ENCODE data around the gene SLC25A13. TPM values are rescaled to one million over a fixed set of nuclear protein-coding genes. Genes with fewer than 3 reads are reported as not detected.

Gene SLC25A13
- total and polyA plus RNA-seq, 12 donors, result 10.8 to 55.1 (median 33.9) TPM

- Histone ChIP-seq H3K27ac (no peak overlapping the region), H3K4me1 (replicated peaks in 1 of 2) (no peaks in the 10 kb centered on the region), H3K9me3 (replicated peaks in 1 of 3) (no peaks in the 10 kb centered on the region), H3K4me3 (no peak overlapping the region), H3K36me3 (replicated peaks in 1 of 2) (no peaks in the 10 kb centered on the region), H3K27me3 (no peaks in the 10 kb centered on the region)
- 95 to 99% (median 97%) methylated on average over 4 to 5 of the region's 5 CpGs for WGBS, 4 donors
- DNase-seq, result no peak
- intact Hi-C loops (cut with DNase I), result no loop called here
- no peak for TF ChIP-seq POLR2A (IDR thresholded peaks at IDR 0.05)
- TF ChIP-seq, protein P1, sequence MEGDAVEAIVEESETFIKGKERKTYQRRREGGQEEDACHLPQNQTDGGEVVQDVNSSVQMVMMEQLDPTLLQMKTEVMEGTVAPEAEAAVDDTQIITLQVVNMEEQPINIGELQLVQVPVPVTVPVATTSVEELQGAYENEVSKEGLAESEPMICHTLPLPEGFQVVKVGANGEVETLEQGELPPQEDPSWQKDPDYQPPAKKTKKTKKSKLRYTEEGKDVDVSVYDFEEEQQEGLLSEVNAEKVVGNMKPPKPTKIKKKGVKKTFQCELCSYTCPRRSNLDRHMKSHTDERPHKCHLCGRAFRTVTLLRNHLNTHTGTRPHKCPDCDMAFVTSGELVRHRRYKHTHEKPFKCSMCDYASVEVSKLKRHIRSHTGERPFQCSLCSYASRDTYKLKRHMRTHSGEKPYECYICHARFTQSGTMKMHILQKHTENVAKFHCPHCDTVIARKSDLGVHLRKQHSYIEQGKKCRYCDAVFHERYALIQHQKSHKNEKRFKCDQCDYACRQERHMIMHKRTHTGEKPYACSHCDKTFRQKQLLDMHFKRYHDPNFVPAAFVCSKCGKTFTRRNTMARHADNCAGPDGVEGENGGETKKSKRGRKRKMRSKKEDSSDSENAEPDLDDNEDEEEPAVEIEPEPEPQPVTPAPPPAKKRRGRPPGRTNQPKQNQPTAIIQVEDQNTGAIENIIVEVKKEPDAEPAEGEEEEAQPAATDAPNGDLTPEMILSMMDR (IDR thresholded peaks at IDR 0.05), result no peak
Measured at GRCh38 chr7:96136600-96137239, 185.2 kb downstream of the SLC25A13 start.

GRCh38 chr7:96135241-96135640 is 186.7 kb downstream of the SLC25A13 start:
- H3K36me3 ChIP-seq (replicated peaks in 1 of 2), result no peaks in the 10 kb centered on the region
- intact Hi-C loops (cut with DNase I), result no loop called here
- DNase-seq, result no peak
- no peaks in the 10 kb centered on the region for H3K9me3 ChIP-seq (replicated peaks in 1 of 3)
- WGBS, 4 donors, result 88 to 100% (median 97%) methylated on average over 2 of the region's 2 CpGs
- no peaks in the 10 kb centered on the region for H3K27me3 ChIP-seq
- TF ChIP-seq POLR2A (IDR thresholded peaks at IDR 0.05), result no peak
- TF ChIP-seq, protein P1 (IDR thresholded peaks at IDR 0.05), result no peak
- no peak overlapping the region for H3K27ac ChIP-seq
- no peak overlapping the region for H3K4me3 ChIP-seq
- no peaks in the 10 kb centered on the region for H3K4me1 ChIP-seq (replicated peaks in 1 of 2)

GRCh38 chr7:96131525-96131924 is 190.4 kb downstream of the SLC25A13 start:
- no peak overlapping the region for H3K4me3 ChIP-seq
- H3K9me3 ChIP-seq (replicated peaks in 1 of 3), result no peaks in the 10 kb centered on the region
- no peaks in the 10 kb centered on the region for H3K27me3 ChIP-seq
- WGBS, 4 donors, result 95 to 99% (median 98%) methylated on average over 3 of the region's 3 CpGs
- DNase-seq, result no peak
- H3K27ac ChIP-seq, result no peak overlapping the region
- intact Hi-C loops (cut with DNase I), result no loop called here
- no peaks in the 10 kb centered on the region for H3K36me3 ChIP-seq (replicated peaks in 1 of 2)
- no peaks in the 10 kb centered on the region for H3K4me1 ChIP-seq (replicated peaks in 1 of 2)
- TF ChIP-seq POLR2A (IDR thresholded peaks at IDR 0.05), result no peak
- TF ChIP-seq, protein P1 (IDR thresholded peaks at IDR 0.05), result no peak

DNA sequence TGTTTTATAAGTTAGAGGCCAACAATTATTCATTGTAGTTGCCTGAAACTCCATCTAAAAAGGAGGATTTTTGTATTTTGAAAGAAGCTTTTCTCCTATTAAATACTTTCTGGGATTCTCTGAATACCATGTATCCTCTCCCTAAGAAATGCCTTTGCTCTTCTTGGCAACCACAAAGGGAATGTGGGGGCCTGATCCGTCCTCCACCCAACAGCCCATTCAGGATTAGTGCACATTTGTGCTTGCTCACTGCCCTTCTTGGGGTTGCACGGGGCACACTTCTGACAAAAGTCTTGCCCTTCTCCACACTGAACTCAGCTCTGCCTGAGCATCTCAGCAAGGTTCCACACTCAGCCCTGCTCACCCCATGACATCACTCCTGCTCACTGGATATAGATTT is 194.2 kb downstream of the SLC25A13 start:
- Histone ChIP-seq H3K36me3 (replicated peaks in 1 of 2) (no peaks in the 10 kb centered on the region), H3K27ac (no peak overlapping the region), H3K9me3 (replicated peaks in 1 of 3) (no peaks in the 10 kb centered on the region), H3K27me3 (no peaks in the 10 kb centered on the region), H3K4me1 (replicated peaks in 1 of 2) (no peaks in the 10 kb centered on the region), H3K4me3 (no peak overlapping the region)
- 80 to 94% (median 85%) methylated on average over 2 of the region's 2 CpGs for whole genome bisulfite sequencing, 4 donors
- intact Hi-C loops (cut with DNase I), result no loop called here
- no peak for DNase-seq
- TF ChIP-seq, protein P1 (IDR thresholded peaks at IDR 0.05), result no peak
- TF ChIP-seq POLR2A (IDR thresholded peaks at IDR 0.05), result no peak
